Peyer's patch (tissue), 4 donors: Measurements from ENCODE around the gene DHFR.

Source experiments
- CTCF ChIP-seq, 6 experiments: fragments of 450-650 bp in 4 of 6; fragments of 200-600 bp in 2 of 6; sonication (generic) in 1 of 6; IDR thresholded peaks; one replicate each; pipeline ENCODE4 v1.5.1; 2017 to 2019; ENCODE audit warnings: antibody characterized with exemption in 6 of 6, mild to moderate bottlenecking in 3 of 6, moderate library complexity in 1 of 6
- POLR2A ChIP-seq, 2 donors: fragments of 450-650 bp; IDR thresholded peaks; one replicate each; pipeline ENCODE4 v1.5.1; 2017; ENCODE audit warnings: antibody characterized with exemption in 2 of 2, mild to moderate bottlenecking in 2 of 2, moderate library complexity in 2 of 2

GRCh38 chr5:80597500-80597899 lies 57.3 kb downstream of the DHFR start:
- TF ChIP-seq CTCF (IDR thresholded peaks at IDR 0.05), result no peak
- TF ChIP-seq POLR2A (IDR thresholded peaks at IDR 0.05), result no peak
